Measurements from ENCODE around the gene CALCOCO1. TPM values are rescaled to one million over a fixed set of nuclear protein-coding genes. Genes with fewer than 3 reads are reported as not detected.

Gene CALCOCO1
- total RNA-seq, 1 experiment from 2014 or later: 48.0 TPM

DNA sequence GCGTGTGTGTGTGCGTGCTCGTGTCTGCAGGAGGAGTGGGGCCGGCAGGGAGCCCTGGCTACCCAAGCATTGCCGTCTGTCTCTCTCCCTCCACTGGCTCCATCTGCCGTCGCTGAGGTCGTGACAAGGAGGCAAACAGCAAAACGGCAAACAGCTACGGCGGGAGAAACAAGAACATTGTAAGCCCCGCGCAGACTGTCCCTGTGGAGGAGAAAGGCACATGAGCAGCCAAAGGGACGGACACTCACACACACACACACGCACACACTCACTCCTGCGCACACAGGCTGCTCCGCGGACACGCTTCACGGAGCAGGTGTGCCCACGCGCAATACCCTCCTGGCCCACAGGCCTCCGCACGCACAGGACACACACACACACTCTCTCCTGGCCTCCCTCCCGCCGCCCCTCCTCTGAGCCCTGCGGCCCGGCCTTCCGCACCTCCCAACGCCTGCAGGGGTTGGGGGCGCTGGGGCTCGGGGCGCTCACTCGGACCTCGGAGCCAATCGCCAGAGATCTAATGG is 23.6 kb upstream of the CALCOCO1 start:
- peaks cover 45% of the 10 kb centered on the region for H3K4me1 ChIP-seq (ENCODE audit: control insufficient read depth, insufficient read depth, low read length)
- H3K9me3 ChIP-seq (ENCODE audit: control insufficient read depth, insufficient read depth, low read depth, low read length): no peaks in the 10 kb centered on the region
- no peak overlapping the region for H3K27ac ChIP-seq (ENCODE audit: low read length)
- CTCF ChIA-PET: interaction anchor here (0.6 to 0.8 kb wide), 2 partner anchors 23 to 51 kb away, joined by 3 to 4 read pairs; no protein-coding TSS in a partner anchor
- BruUV-seq (replicated peaks): no TSS peak
- peak overlapping the region; percentile 37 to 45 for H3K4me3 ChIP-seq (ENCODE audit: low read depth in 2 of 2, low read length in 2 of 2)
- POLR2A ChIA-PET: no interaction called here
- no peaks in the 10 kb centered on the region for H3K36me3 ChIP-seq (ENCODE audit: control insufficient read depth, insufficient read depth, low read length)
- TF ChIP-seq, protein P1, sequence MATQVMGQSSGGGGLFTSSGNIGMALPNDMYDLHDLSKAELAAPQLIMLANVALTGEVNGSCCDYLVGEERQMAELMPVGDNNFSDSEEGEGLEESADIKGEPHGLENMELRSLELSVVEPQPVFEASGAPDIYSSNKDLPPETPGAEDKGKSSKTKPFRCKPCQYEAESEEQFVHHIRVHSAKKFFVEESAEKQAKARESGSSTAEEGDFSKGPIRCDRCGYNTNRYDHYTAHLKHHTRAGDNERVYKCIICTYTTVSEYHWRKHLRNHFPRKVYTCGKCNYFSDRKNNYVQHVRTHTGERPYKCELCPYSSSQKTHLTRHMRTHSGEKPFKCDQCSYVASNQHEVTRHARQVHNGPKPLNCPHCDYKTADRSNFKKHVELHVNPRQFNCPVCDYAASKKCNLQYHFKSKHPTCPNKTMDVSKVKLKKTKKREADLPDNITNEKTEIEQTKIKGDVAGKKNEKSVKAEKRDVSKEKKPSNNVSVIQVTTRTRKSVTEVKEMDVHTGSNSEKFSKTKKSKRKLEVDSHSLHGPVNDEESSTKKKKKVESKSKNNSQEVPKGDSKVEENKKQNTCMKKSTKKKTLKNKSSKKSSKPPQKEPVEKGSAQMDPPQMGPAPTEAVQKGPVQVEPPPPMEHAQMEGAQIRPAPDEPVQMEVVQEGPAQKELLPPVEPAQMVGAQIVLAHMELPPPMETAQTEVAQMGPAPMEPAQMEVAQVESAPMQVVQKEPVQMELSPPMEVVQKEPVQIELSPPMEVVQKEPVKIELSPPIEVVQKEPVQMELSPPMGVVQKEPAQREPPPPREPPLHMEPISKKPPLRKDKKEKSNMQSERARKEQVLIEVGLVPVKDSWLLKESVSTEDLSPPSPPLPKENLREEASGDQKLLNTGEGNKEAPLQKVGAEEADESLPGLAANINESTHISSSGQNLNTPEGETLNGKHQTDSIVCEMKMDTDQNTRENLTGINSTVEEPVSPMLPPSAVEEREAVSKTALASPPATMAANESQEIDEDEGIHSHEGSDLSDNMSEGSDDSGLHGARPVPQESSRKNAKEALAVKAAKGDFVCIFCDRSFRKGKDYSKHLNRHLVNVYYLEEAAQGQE (IDR thresholded peaks at IDR 0.05; ENCODE audit: insufficient read depth in 1 of 2, low read depth in 2 of 2, low read length in 1 of 2): no peak
- no peak for TF ChIP-seq CTCF (IDR thresholded peaks at IDR 0.05)
- no peak for TF ChIP-seq TCF7L2 (IDR thresholded peaks at IDR 0.05; ENCODE audit: low read depth, low read length)
- TF ChIP-seq SIN3A (IDR thresholded peaks at IDR 0.05; ENCODE audit: borderline replicate concordance, insufficient read depth, low read depth, low read length): no peak
- TF ChIP-seq POLR2AphosphoS5 (IDR thresholded peaks at IDR 0.05; ENCODE audit: low read depth, low read length): no peak
- H3K27me3 ChIP-seq (ENCODE audit: control insufficient read depth, insufficient read depth, low read length): no peaks in the 10 kb centered on the region
- no peak for DNase-seq (ENCODE audit: low read depth, low spot score)
- ATAC-seq: peak; percentile 6; the same call in 1 of the 2 replicates
- intact Hi-C loops (cut with micrococcal nuclease; ENCODE audit: unreplicated experiment): no loop called here
- in situ Hi-C loops (cut with HindIII; ENCODE audit: low pct_unique_long_range_greater_than_20kb, low sequenced_read_pairs): no loop called here

- H3K4me3 ChIP-seq (ENCODE audit: low read depth in 2 of 2, low read length in 2 of 2): no peak overlapping the region; a peak in 1 of 4 replicates
- ChIA-PET CTCF (interaction anchor here (0.7 to 0.8 kb wide), 2 partner anchors 50 to 278 kb away, joined by 3 read pairs; no protein-coding TSS in a partner anchor), POLR2A (no interaction called here)
- no peaks in the 10 kb centered on the region for H3K9me3 ChIP-seq (ENCODE audit: control insufficient read depth, insufficient read depth, low read depth, low read length)
- intact Hi-C loops (cut with micrococcal nuclease; ENCODE audit: unreplicated experiment) (no loop called here), in situ Hi-C loops (cut with HindIII; ENCODE audit: low pct_unique_long_range_greater_than_20kb, low sequenced_read_pairs) (no loop called here)
- H3K4me1 ChIP-seq (ENCODE audit: control insufficient read depth, insufficient read depth, low read length): peaks cover 39% of the 10 kb centered on the region
- no TSS peak for BruUV-seq (replicated peaks)
- 0 out of 2 replicates have a peak, but pooled peaks cover 2% of the 10 kb centered on the region for H3K27me3 ChIP-seq (ENCODE audit: control insufficient read depth, insufficient read depth, low read length)
- DNase-seq (ENCODE audit: low read depth, low spot score): no peak
- TF ChIP-seq SIN3A (IDR thresholded peaks at IDR 0.05; ENCODE audit: borderline replicate concordance, insufficient read depth, low read depth, low read length) (no peak), POLR2AphosphoS5 (IDR thresholded peaks at IDR 0.05; ENCODE audit: low read depth, low read length) (no peak), CTCF (IDR thresholded peaks at IDR 0.05) (no peak), TCF7L2 (IDR thresholded peaks at IDR 0.05; ENCODE audit: low read depth, low read length) (no peak)
- TF ChIP-seq, protein P1 (IDR thresholded peaks at IDR 0.05; ENCODE audit: insufficient read depth in 1 of 2, low read depth in 2 of 2, low read length in 1 of 2): no peak
- ATAC-seq: no peak
- no peaks in the 10 kb centered on the region for H3K36me3 ChIP-seq (ENCODE audit: control insufficient read depth, insufficient read depth, low read length)
- H3K27ac ChIP-seq (ENCODE audit: low read length): no peak overlapping the region
Observed at GRCh38 chr12:53749986-53750811, 22.9 kb upstream of the CALCOCO1 start.
